ENCODE measurements around the gene ROBO1. TPM values are rescaled to one million over a fixed set of nuclear protein-coding genes. Genes with fewer than 3 reads are reported as not detected.

The ROBO1 gene
- total RNA-seq, 1 donor from 2014 or later: 20.8 TPM

DNA sequence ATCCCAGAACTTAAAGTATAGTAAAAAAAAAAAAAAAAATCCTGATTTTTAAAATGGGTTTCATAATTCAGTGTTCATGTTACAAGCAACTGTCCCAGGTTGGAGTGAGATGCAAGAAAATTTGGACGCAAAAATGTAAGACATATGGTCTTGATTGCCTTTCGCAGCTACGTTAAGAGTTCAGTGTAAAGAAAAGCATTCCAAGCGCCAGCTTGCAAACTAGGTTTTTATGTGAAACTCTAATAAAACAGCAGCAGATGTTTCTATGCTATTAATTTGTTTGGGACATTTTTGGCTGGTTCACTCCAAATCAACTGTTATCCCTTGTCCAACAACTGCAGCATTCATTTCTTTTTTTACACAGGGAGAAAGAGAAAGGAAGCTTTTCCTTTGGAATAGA is 957.8 kb downstream of the ROBO1 start:
- TF ChIP-seq, protein P1, sequence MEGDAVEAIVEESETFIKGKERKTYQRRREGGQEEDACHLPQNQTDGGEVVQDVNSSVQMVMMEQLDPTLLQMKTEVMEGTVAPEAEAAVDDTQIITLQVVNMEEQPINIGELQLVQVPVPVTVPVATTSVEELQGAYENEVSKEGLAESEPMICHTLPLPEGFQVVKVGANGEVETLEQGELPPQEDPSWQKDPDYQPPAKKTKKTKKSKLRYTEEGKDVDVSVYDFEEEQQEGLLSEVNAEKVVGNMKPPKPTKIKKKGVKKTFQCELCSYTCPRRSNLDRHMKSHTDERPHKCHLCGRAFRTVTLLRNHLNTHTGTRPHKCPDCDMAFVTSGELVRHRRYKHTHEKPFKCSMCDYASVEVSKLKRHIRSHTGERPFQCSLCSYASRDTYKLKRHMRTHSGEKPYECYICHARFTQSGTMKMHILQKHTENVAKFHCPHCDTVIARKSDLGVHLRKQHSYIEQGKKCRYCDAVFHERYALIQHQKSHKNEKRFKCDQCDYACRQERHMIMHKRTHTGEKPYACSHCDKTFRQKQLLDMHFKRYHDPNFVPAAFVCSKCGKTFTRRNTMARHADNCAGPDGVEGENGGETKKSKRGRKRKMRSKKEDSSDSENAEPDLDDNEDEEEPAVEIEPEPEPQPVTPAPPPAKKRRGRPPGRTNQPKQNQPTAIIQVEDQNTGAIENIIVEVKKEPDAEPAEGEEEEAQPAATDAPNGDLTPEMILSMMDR (IDR thresholded peaks at IDR 0.05; ENCODE audit: insufficient read depth, low read length, severe bottlenecking): no peak
- DNase-seq (ENCODE audit: low read depth) (no peak), FAIRE-seq (no peak)
- H3K4me3 ChIP-seq (ENCODE audit: low read depth, low read length): no peak overlapping the region
- H3K36me3 ChIP-seq (ENCODE audit: control insufficient read depth, insufficient read depth, low read length): no peaks in the 10 kb centered on the region
- no peaks in the 10 kb centered on the region for H3K27me3 ChIP-seq (ENCODE audit: control insufficient read depth, insufficient read depth, low read length)

DNA sequence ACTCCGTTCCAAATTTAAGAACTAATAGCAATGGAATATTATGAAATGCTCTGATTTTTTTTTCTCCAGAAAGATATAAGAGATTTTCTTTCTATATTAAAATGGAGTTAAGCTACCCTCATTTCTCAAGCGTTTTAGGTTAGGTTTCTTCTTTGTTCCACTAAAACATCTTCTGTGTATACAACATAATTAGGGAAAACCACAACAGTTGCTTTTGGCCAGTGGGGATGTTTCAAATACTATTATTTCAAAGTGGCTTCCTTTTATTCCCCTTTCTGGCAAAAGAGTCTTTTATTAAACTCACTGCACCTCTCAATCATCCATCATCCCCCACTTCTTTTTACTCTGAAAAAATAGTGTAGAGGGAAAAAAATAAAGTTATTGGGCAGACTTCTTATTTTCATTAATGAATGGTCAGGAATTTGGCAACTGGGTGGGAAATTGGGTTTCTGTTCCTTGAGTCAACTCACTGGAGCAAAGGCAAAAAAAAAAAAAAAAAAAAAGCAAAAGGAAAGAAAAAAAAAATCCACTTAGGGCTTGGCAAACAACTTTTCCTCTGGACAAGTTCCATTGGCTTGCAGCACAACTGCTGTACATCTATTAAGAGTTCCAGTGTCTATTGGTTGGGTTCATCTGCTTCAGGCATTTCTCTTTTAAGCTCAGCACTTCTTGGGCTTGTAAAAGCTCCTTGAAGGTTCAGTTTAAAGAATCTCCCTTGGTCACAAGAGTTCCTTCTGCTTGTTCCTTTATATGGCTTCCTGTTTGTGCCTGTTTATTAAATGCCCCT is 963.4 kb downstream of the ROBO1 start:
- no peak for DNase-seq (ENCODE audit: low read depth)
- Histone ChIP-seq H3K36me3 (ENCODE audit: control insufficient read depth, insufficient read depth, low read length) (no peaks in the 10 kb centered on the region), H3K27me3 (ENCODE audit: control insufficient read depth, insufficient read depth, low read length) (no peaks in the 10 kb centered on the region), H3K4me3 (ENCODE audit: low read depth, low read length) (no peak overlapping the region)
- no peak for FAIRE-seq
- TF ChIP-seq, protein P1 (IDR thresholded peaks at IDR 0.05; ENCODE audit: insufficient read depth, low read length, severe bottlenecking): no peak

DNA sequence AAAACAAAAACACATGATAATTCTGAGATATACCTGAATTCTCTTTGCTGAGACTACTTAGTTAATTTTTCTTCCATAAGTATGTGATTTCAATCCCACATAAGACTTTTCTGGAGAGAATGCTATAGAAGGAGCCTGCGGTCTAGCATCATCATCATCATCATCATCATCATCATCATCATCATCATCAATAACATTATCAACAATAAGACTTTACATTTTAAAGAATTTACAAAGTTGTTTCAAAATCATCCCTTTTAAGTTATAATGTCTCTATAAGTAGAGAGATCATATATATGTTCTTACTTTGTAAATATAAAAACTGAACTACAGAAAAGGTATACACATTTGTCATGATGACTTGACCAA is 965.3 kb downstream of the ROBO1 start:
- FAIRE-seq: no peak

DNA sequence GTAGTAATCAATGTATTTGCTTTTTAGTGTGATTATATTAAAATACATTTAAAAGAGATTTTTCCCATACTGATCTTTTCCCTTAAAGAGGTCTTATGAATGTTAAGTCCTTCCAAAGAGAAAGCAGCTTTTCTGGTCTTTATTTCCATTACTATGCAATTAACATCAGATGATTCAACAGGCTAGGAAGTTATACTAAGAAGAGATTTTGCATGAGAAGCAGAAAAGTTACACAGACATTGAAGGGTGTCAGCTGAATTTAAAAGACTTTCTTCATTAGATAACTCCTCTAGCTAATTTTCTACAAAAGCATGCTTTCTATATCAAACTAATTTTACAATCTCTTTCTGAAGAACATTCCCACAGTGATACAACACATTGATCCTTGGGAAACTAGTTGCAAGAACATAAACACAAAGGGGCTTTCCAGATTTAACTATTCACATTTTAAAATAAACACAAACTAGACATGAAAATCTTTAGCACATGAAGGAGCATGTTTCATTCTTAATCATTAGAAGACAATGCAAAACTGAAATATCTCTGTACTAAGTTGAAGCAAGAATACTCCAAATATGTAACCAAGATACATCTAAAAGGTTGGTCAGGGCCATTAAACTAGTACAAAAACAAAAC is 965.8 kb downstream of the ROBO1 start:
- DNase-seq (ENCODE audit: low read depth): peak; percentile 25
- TF ChIP-seq, protein P1 (IDR thresholded peaks at IDR 0.05; ENCODE audit: insufficient read depth, low read length, severe bottlenecking): no peak
- no peaks in the 10 kb centered on the region for H3K27me3 ChIP-seq (ENCODE audit: control insufficient read depth, insufficient read depth, low read length)
- H3K36me3 ChIP-seq (ENCODE audit: control insufficient read depth, insufficient read depth, low read length): no peaks in the 10 kb centered on the region
- H3K4me3 ChIP-seq (ENCODE audit: low read depth, low read length): no peak overlapping the region
- FAIRE-seq: no peak

More for the DNA sequence above, 965.3 kb downstream of the ROBO1 start:
- Histone ChIP-seq H3K27me3 (ENCODE audit: control insufficient read depth, insufficient read depth, low read length) (no peaks in the 10 kb centered on the region), H3K4me3 (ENCODE audit: low read depth, low read length) (no peak overlapping the region), H3K36me3 (ENCODE audit: control insufficient read depth, insufficient read depth, low read length) (no peaks in the 10 kb centered on the region)
- DNase-seq (ENCODE audit: low read depth): no peak
- TF ChIP-seq, protein P1 (IDR thresholded peaks at IDR 0.05; ENCODE audit: insufficient read depth, low read length, severe bottlenecking): no peak

DNA sequence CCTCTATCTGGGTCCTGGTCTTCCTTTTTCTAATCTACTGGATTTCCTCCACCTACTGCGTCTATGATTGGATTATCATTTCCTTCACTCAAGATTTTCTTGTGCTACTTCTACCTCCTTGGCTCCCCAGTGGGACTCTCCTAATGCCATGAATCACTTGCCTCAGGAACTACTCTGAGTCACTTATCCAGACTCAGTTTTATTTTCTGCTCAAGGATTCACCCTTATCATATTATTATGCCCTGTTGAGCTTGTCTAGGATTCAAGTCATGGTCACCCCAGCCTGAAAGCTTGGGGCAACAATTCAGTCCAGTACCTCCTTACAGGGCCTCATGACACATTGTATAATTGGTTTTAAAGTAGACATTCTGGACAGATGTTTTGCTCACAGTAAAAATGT is 968.1 kb downstream of the ROBO1 start:
- Histone ChIP-seq H3K4me3 (ENCODE audit: low read depth, low read length) (no peak overlapping the region), H3K36me3 (ENCODE audit: control insufficient read depth, insufficient read depth, low read length) (no peaks in the 10 kb centered on the region), H3K27me3 (ENCODE audit: control insufficient read depth, insufficient read depth, low read length) (no peaks in the 10 kb centered on the region)
- FAIRE-seq: no peak
- TF ChIP-seq, protein P1 (IDR thresholded peaks at IDR 0.05; ENCODE audit: insufficient read depth, low read length, severe bottlenecking): no peak
- DNase-seq (ENCODE audit: low read depth): peak; percentile 56

Measured in bronchial epithelial cell (primary cell).